Epidermal melanocyte (primary cell): ENCODE results near the gene ARMC2.
A peak's percentile ranks its signal among the peaks of the same experiment; 100 is the strongest.
"Not testable (repeated sequence)": the region's sequence is repeated elsewhere in the genome, so short reads cannot be mapped to it uniquely, and the experiment has no call there.

ENCODE experiments used
- DNase-seq: peaks from one replicate; pipeline ENCODE4 v3.0.0; 2011; ENCODE audit warnings: low spot score; ENCODE audit not compliant: insufficient read length

Gene ARMC2

GRCh38 chr6:108915258-108915657 is 67.0 kb downstream of the ARMC2 start:
- no peak for DNase-seq

- no peak for DNase-seq
Observed at GRCh38 chr6:108916026-108916686, 67.9 kb downstream of the ARMC2 start.

GRCh38 chr6:108920751-108921150 is 72.5 kb downstream of the ARMC2 start:
- DNase-seq = no peak

- DNase-seq = no peak
Observed at GRCh38 chr6:108921547-108922361, 73.5 kb downstream of the ARMC2 start.

GRCh38 chr6:108922499-108922898 is 74.3 kb downstream of the ARMC2 start:
- no peak for DNase-seq

GRCh38 chr6:108927927-108928326 is 79.7 kb downstream of the ARMC2 start:
- no peak for DNase-seq

- no peak for DNase-seq
Observed at GRCh38 chr6:108928650-108929049, 80.4 kb downstream of the ARMC2 start.

GRCh38 chr6:108931090-108931489 is 82.9 kb downstream of the ARMC2 start:
- not testable (repeated sequence) for DNase-seq

GRCh38 chr6:108937170-108937569 is 88.9 kb downstream of the ARMC2 start:
- no peak for DNase-seq

- DNase-seq = no peak
Observed at GRCh38 chr6:108940741-108941140, 92.5 kb downstream of the ARMC2 start.

GRCh38 chr6:108941281-108941680 is 93.1 kb downstream of the ARMC2 start:
- DNase-seq = no peak

- DNase-seq = no peak
Observed at GRCh38 chr6:108941859-108942258, 93.6 kb downstream of the ARMC2 start.

- DNase-seq = no peak
Observed at GRCh38 chr6:108942556-108943492, 94.6 kb downstream of the ARMC2 start.

GRCh38 chr6:108944071-108944470 is 95.8 kb downstream of the ARMC2 start:
- DNase-seq = no peak

- DNase-seq = no peak
Observed at GRCh38 chr6:108944707-108945680, 96.8 kb downstream of the ARMC2 start.

- no peak for DNase-seq
Observed at GRCh38 chr6:108945681-108946159, 97.5 kb downstream of the ARMC2 start.

- DNase-seq = no peak
Observed at GRCh38 chr6:108946695-108947094, 98.5 kb downstream of the ARMC2 start.

GRCh38 chr6:108947114-108947854 is 99.1 kb downstream of the ARMC2 start:
- DNase-seq = peak; percentile 92

GRCh38 chr6:108948181-108948661 is 100.0 kb downstream of the ARMC2 start:
- DNase-seq = no peak
